ENCODE data around the gene PRC1. TPM values are rescaled to one million over a fixed set of nuclear protein-coding genes. Genes with fewer than 3 reads are reported as not detected.

The PRC1 gene
- total RNA-seq, 1 experiment from 2014 or later: 125 TPM

DNA sequence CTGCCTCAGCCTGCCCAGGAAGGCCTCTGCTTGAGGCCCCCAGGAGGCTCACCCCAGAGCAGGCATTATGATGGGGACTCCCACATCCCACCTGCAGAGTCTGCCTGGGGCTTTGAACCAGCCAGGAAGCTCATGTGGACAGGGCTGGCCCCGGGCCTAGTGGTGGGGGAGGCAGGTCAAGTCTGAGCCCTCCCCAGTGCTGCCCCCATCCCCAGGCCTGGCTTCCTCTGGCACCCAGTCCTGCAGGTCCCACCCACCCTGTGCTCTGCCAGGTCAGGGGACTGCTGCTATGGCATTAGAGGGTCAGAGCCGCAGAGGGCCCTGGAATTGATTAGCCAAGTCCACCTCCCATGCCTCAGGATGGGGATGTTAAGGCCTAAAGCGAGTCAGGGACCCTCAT lies 45.7 kb upstream of the PRC1 start:
- no peak for TF ChIP-seq CTCF (IDR thresholded peaks at IDR 0.05; ENCODE audit: unreplicated experiment)
- intact Hi-C loops (cut with micrococcal nuclease): no loop called here
- no peak for DNase-seq (ENCODE audit: unreplicated experiment)
- no TSS peak for BruUV-seq (replicated peaks)
- Mint-ChIP-seq H3K4me1 (ENCODE audit: insufficient read depth, unreplicated experiment) (no peaks in the 10 kb centered on the region), H3K9me3 (ENCODE audit: unreplicated experiment) (no peaks in the 10 kb centered on the region), H3K27me3 (ENCODE audit: insufficient read depth, unreplicated experiment) (peaks cover 16% of the 10 kb centered on the region), H3K27ac (ENCODE audit: low read depth, unreplicated experiment) (no peak overlapping the region), H3K4me3 (ENCODE audit: unreplicated experiment) (no peak overlapping the region), H3K36me3 (ENCODE audit: insufficient read depth, unreplicated experiment) (no peaks in the 10 kb centered on the region)
- ChIA-PET CTCF (no interaction called here), POLR2A (no interaction called here)

DNA sequence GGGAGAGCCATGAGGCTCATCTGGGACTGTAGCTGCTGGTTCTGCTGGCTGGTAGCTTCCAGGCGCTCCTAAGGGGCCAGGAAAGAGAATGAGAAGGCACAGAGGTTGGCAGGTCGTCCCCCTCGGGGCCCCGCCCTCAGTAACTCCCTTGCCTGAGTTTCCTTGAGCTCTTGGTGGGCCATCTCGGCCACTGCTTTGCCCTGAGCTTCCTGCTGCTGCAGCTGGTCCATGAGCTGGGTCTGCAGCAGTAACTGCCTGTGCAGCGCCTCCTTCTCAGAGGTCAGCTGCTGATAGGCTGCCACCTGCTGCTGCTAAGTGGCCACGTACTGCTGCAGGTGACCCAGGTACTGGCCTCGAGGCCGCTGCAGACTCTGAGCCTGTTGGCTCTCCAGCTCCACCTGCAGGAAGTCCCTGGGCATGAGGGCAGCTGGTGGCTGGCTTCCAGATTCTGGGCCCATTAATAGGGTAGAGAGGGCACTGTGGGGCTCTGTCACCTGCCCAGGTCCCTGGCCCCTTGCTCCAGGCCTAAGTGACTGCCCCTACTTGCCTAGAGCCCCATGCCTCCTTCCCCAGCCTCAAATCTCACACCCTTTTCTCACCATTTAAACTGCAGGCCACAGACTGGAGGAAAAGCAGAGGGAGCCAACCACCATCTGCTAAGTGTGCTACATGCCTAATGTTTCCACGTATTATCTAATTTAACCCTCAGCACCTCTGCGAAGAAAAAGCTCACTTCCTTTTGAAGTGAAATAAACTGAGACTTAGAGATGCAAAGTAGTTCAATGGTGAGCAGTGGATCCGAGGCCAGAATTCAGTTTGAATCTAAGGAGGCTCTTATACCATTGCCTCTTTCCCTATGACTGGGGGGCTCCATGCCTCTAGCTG lies 38.8 kb upstream of the PRC1 start:
- no peaks in the 10 kb centered on the region for H3K36me3 Mint-ChIP-seq (ENCODE audit: insufficient read depth, unreplicated experiment)
- no peaks in the 10 kb centered on the region for H3K4me1 Mint-ChIP-seq (ENCODE audit: insufficient read depth, unreplicated experiment)
- intact Hi-C loops (cut with micrococcal nuclease): loop anchor here (1.0 to 2.0 kb wide), 2 partner anchors 77 to 100 kb away; partner anchors contain the start of gene HDDC3

GRCh38 chr15:91031796-91032195 lies 37.5 kb upstream of the PRC1 start:
- DNase-seq (ENCODE audit: unreplicated experiment): no peak
- intact Hi-C loops (cut with micrococcal nuclease): loop anchor here (2.0 kb wide), 1 partner anchor 99 kb away; the partner anchor contains the start of gene HDDC3
- no peaks in the 10 kb centered on the region for H3K9me3 Mint-ChIP-seq (ENCODE audit: unreplicated experiment)
- ChIA-PET POLR2A (no interaction called here), CTCF (interaction anchor here (0.5 to 2.7 kb wide), 4 partner anchors 9 to 76 kb away, joined by 3 to 41 read pairs (median 6); partner anchors contain the start of gene RCCD1)
- TF ChIP-seq CTCF (IDR thresholded peaks at IDR 0.05; ENCODE audit: unreplicated experiment): no peak
- H3K27me3 Mint-ChIP-seq (ENCODE audit: insufficient read depth, unreplicated experiment): peaks cover 26% of the 10 kb centered on the region
- no peaks in the 10 kb centered on the region for H3K36me3 Mint-ChIP-seq (ENCODE audit: insufficient read depth, unreplicated experiment)
- no peaks in the 10 kb centered on the region for H3K4me1 Mint-ChIP-seq (ENCODE audit: insufficient read depth, unreplicated experiment)
- no peak overlapping the region for H3K4me3 Mint-ChIP-seq (ENCODE audit: unreplicated experiment)
- no peak overlapping the region for H3K27ac Mint-ChIP-seq (ENCODE audit: low read depth, unreplicated experiment)
- no TSS peak for BruUV-seq (replicated peaks)

More for the DNA sequence above, 38.8 kb upstream of the PRC1 start:
- no peak overlapping the region for H3K4me3 Mint-ChIP-seq (ENCODE audit: unreplicated experiment)
- no peak overlapping the region for H3K27ac Mint-ChIP-seq (ENCODE audit: low read depth, unreplicated experiment)
- no peaks in the 10 kb centered on the region for H3K9me3 Mint-ChIP-seq (ENCODE audit: unreplicated experiment)
- ChIA-PET CTCF (interaction anchor here (0.6 to 2.7 kb wide), 29 partner anchors 8 to 914 kb away, joined by 3 to 41 read pairs (median 4); partner anchors contain the start of genes RCCD1 and VPS33B), POLR2A (interaction anchor here (0.8 to 1.4 kb wide), 2 partner anchors 11 to 77 kb away, joined by 3 to 4 read pairs; partner anchors contain the start of gene VPS33B)
- no TSS peak for BruUV-seq (replicated peaks)
- peak; percentile 80 for TF ChIP-seq CTCF (IDR thresholded peaks at IDR 0.05; ENCODE audit: unreplicated experiment)
- peak; percentile 80 for DNase-seq (ENCODE audit: unreplicated experiment)
- peaks cover 26% of the 10 kb centered on the region for H3K27me3 Mint-ChIP-seq (ENCODE audit: insufficient read depth, unreplicated experiment)

GRCh38 chr15:91027677-91028076 lies 33.3 kb upstream of the PRC1 start:
- intact Hi-C loops (cut with micrococcal nuclease): no loop called here
- no peak for DNase-seq (ENCODE audit: unreplicated experiment)
- no peak overlapping the region for H3K4me3 Mint-ChIP-seq (ENCODE audit: unreplicated experiment)
- POLR2A ChIA-PET: no interaction called here
- H3K9me3 Mint-ChIP-seq (ENCODE audit: unreplicated experiment): no peaks in the 10 kb centered on the region
- H3K27ac Mint-ChIP-seq (ENCODE audit: low read depth, unreplicated experiment): no peak overlapping the region
- H3K36me3 Mint-ChIP-seq (ENCODE audit: insufficient read depth, unreplicated experiment): no peaks in the 10 kb centered on the region
- no peaks in the 10 kb centered on the region for H3K4me1 Mint-ChIP-seq (ENCODE audit: insufficient read depth, unreplicated experiment)
- TF ChIP-seq CTCF (IDR thresholded peaks at IDR 0.05; ENCODE audit: unreplicated experiment): no peak
- no peaks in the 10 kb centered on the region for H3K27me3 Mint-ChIP-seq (ENCODE audit: insufficient read depth, unreplicated experiment)
- CTCF ChIA-PET: interaction anchor here (1.0 to 4.0 kb wide), 3 partner anchors 28 to 914 kb away, joined by 4 to 21 read pairs (median 6); no protein-coding TSS in a partner anchor
- BruUV-seq (replicated peaks): no TSS peak
